H9 (cell line): ENCODE data around the gene PUM2. TPM values are rescaled to one million over a fixed set of nuclear protein-coding genes. Genes with fewer than 3 reads are reported as not detected.

Source experiments
- DNase-seq: peaks from one replicate; pipeline ENCODE4 v3.0.0-alpha.2; 2017
- H2AFZ ChIP-seq: one replicate; pipeline ENCODE4 v1.6.1; 2013; ENCODE audit warnings: mild to moderate bottlenecking, low read length, control low read depth, moderate library complexity
- H2AK5ac ChIP-seq: 2 replicates; pipeline ENCODE4 v1.6.1; 2013; ENCODE audit warnings: low read length, control low read depth, mixed read lengths; ENCODE audit not compliant: insufficient read length
- H2BK120ac ChIP-seq: one replicate; pipeline ENCODE4 v1.6.1; 2013; ENCODE audit warnings: low read depth, mild to moderate bottlenecking, low read length, control low read depth, inconsistent platforms; ENCODE audit not compliant: poor library complexity, severe bottlenecking
- H2BK12ac ChIP-seq: 2 replicates; pipeline ENCODE4 v1.6.1; 2013; ENCODE audit warnings: low read length, control low read depth, mixed read lengths, low read depth; ENCODE audit not compliant: insufficient read length
- H2BK15ac ChIP-seq: 2 replicates; pipeline ENCODE4 v1.6.1; 2013; ENCODE audit warnings: low read depth, low read length, control low read depth
- H2BK20ac ChIP-seq: one replicate; pipeline ENCODE4 v1.6.1; 2013; ENCODE audit warnings: low read depth, mild to moderate bottlenecking, low read length, control low read depth, inconsistent platforms; ENCODE audit not compliant: poor library complexity, severe bottlenecking
- H2BK5ac ChIP-seq: 2 replicates; pipeline ENCODE4 v1.6.1; 2013; ENCODE audit warnings: low read length, control low read depth, mixed read lengths; ENCODE audit not compliant: insufficient read length
- H3K14ac ChIP-seq: 2 replicates; pipeline ENCODE4 v1.6.1; 2013; ENCODE audit warnings: low read length, control low read depth; ENCODE audit not compliant: insufficient read depth
- H3K18ac ChIP-seq: 2 replicates; pipeline ENCODE4 v1.6.1; 2013; ENCODE audit warnings: low read depth, mild to moderate bottlenecking, mixed read lengths, low read length, control low read depth; ENCODE audit not compliant: insufficient read length
- H3K23ac ChIP-seq: 2 replicates; pipeline ENCODE4 v1.6.1; 2013; ENCODE audit warnings: low read length, control low read depth, mixed read lengths, low read depth; ENCODE audit not compliant: insufficient read length
- H3K23me2 ChIP-seq: 2 replicates; pipeline ENCODE4 v1.6.1; 2013; ENCODE audit warnings: low read depth, mild to moderate bottlenecking, mixed read lengths, low read length, control low read depth; ENCODE audit not compliant: insufficient read length, poor library complexity, severe bottlenecking
- H3K27ac ChIP-seq: 2 replicates; pipeline ENCODE4 v1.5.1; 2013; ENCODE audit warnings: low read length, control low read depth, mixed read lengths, low read depth; ENCODE audit not compliant: insufficient read length
- H3K27me3 ChIP-seq: 2 replicates; pipeline ENCODE4 v1.6.1; 2013; ENCODE audit warnings: low read length, control low read depth, inconsistent platforms; ENCODE audit not compliant: insufficient read depth
- H3K4ac ChIP-seq: 2 replicates; pipeline ENCODE4 v1.6.1; 2013; ENCODE audit warnings: low read depth, mild to moderate bottlenecking, control low read depth, inconsistent platforms, low read length, moderate library complexity
- H3K4me1 ChIP-seq: 2 replicates; pipeline ENCODE4 v1.6.1; 2013; ENCODE audit warnings: low read length, control low read depth, inconsistent platforms; ENCODE audit not compliant: insufficient read depth
- H3K4me2 ChIP-seq: 2 replicates; pipeline ENCODE4 v1.6.1; 2013; ENCODE audit warnings: low read length, control low read depth, mixed read lengths; ENCODE audit not compliant: insufficient read length, insufficient read depth
- H3K56ac ChIP-seq: 2 replicates; pipeline ENCODE4 v1.6.1; 2013; ENCODE audit warnings: low read depth, mild to moderate bottlenecking, mixed read lengths, low read length, control low read depth; ENCODE audit not compliant: insufficient read length
- H3K79me1 ChIP-seq: 2 replicates; pipeline ENCODE4 v1.6.1; 2013; ENCODE audit warnings: low read depth, mild to moderate bottlenecking, moderate library complexity, low read length, control low read depth, inconsistent platforms; ENCODE audit not compliant: insufficient read depth, poor library complexity, severe bottlenecking
- H3K79me2 ChIP-seq: 2 replicates; pipeline ENCODE4 v1.6.1; 2013; ENCODE audit warnings: low read length, control low read depth, inconsistent platforms; ENCODE audit not compliant: insufficient read depth
- H3K9ac ChIP-seq: 2 replicates; pipeline ENCODE4 v1.6.1; 2013; ENCODE audit warnings: low read length, control low read depth, mixed read lengths; ENCODE audit not compliant: insufficient read length; ENCODE audit errors: extremely low read depth
- H3K9me3 ChIP-seq: one replicate; pipeline ENCODE4 v1.6.1; 2013; ENCODE audit warnings: low read depth, low read length, inconsistent platforms; ENCODE audit not compliant: control insufficient read depth
- H3T11ph ChIP-seq: one replicate; pipeline ENCODE4 v1.6.1; 2013; ENCODE audit warnings: mild to moderate bottlenecking, low read length, control low read depth, inconsistent platforms
- H4K20me1 ChIP-seq: one replicate; pipeline ENCODE4 v1.6.1; 2013; ENCODE audit not compliant: control insufficient read depth, insufficient read length, insufficient read depth
- H4K5ac ChIP-seq: 2 replicates; pipeline ENCODE4 v1.6.1; 2013; ENCODE audit warnings: low read depth, mild to moderate bottlenecking, mixed read lengths, low read length, control low read depth; ENCODE audit not compliant: insufficient read length
- H4K8ac ChIP-seq: replicated peaks from 2 replicates; pipeline ENCODE4 v1.6.1; 2013; ENCODE audit warnings: low read length, control low read depth, mixed read lengths, low read depth; ENCODE audit not compliant: insufficient read length
- H4K91ac ChIP-seq: 2 replicates; pipeline ENCODE4 v1.6.1; 2013; ENCODE audit warnings: low read depth, mild to moderate bottlenecking, moderate library complexity, mixed read lengths, low read length, control low read depth; ENCODE audit not compliant: insufficient read length
- H3K27ac Mint-ChIP-seq, 3 experiments: 2 replicates in 2 of 3; 3 replicates in 1 of 3; pipeline ENCODE4 v1.8.0; 2020 to 2021; ENCODE audit warnings: mixed read lengths in 3 of 3, mild to moderate bottlenecking in 1 of 3, moderate library complexity in 1 of 3
- H3K27me3 Mint-ChIP-seq: 2 replicates; pipeline ENCODE4 v1.8.0; 2021; ENCODE audit warnings: low read depth, mild to moderate bottlenecking, moderate library complexity, mixed read lengths
- H3K36me3 Mint-ChIP-seq, 3 experiments: 2 replicates in 2 of 3; 3 replicates in 1 of 3; pipeline ENCODE4 v1.8.0; 2020 to 2021; ENCODE audit warnings: low read depth in 3 of 3, mixed read lengths in 3 of 3; ENCODE audit not compliant: insufficient read depth in 1 of 3
- H3K4me1 Mint-ChIP-seq, 2 experiments: 2 replicates each; pipeline ENCODE4 v1.8.0; 2020; ENCODE audit warnings: mixed read lengths in 2 of 2
- H3K4me3 Mint-ChIP-seq, 2 experiments: 2 replicates in 1 of 2; 3 replicates in 1 of 2; pipeline ENCODE4 v1.8.0; 2020 to 2021; ENCODE audit warnings: mild to moderate bottlenecking in 2 of 2, mixed read lengths in 2 of 2, moderate library complexity in 1 of 2
- H3K9me3 Mint-ChIP-seq, 2 experiments: 2 replicates in 1 of 2; 3 replicates in 1 of 2; pipeline ENCODE4 v1.8.0; 2020; ENCODE audit warnings: mild to moderate bottlenecking in 2 of 2, mixed read lengths in 2 of 2, moderate library complexity in 1 of 2
- CTCF ChIP-seq: fragments of 200-600 bp; sonication (generic); conservative IDR thresholded peaks from 3 replicates; pipeline ENCODE4 v1.8.0; 2021; ENCODE audit warnings: antibody characterized with exemption, mild to moderate bottlenecking
- WGBS: extraction: QIAGEN DNeasy Blood & Tissue Kit; methylation state at CpG from one replicate; pipeline ENCODE4 v1.1.7; 2013; ENCODE audit warnings: missing lambda C conversion rate, low lambda C conversion rate, mixed read lengths; ENCODE audit not compliant: insufficient read length; ENCODE audit errors: extremely low coverage; 5-methylcytosine and 5-hydroxymethylcytosine counted together
- total RNA-seq: library from RNA; stranded (reverse); gene quantifications from 2 replicates; pipeline ENCODE4 v1.2.1, GENCODE V29; 2021

The PUM2 gene
- total RNA-seq, 1 experiment from 2014 or later: 96.6 TPM

- no peak overlapping the region for H4K8ac ChIP-seq
- H3K18ac ChIP-seq: no peak overlapping the region
- H2BK5ac ChIP-seq: no peak overlapping the region
- no peaks in the 10 kb centered on the region for H3K23me2 ChIP-seq
- H3K27ac Mint-ChIP-seq: no peak overlapping the region
- H3K4me1 Mint-ChIP-seq: peaks cover 0 to 2% of the 10 kb centered on the region in 2 experiments; a peak in 1 of 4 replicates
- TF ChIP-seq CTCF: no peak
- no peak overlapping the region for H2BK20ac ChIP-seq
- H4K5ac ChIP-seq: no peak overlapping the region
- WGBS: no CpG with 5 or more reads among the region's 7 CpGs
- no peak overlapping the region for H3K56ac ChIP-seq
- H3K27me3 ChIP-seq: peaks cover 2% of the 10 kb centered on the region; the same call in 1 of the 2 replicates
- no peaks in the 10 kb centered on the region for H3K79me2 ChIP-seq
- DNase-seq: no peak
- H2BK12ac ChIP-seq: no peak overlapping the region
- no peaks in the 10 kb centered on the region for H4K20me1 ChIP-seq
- no peak overlapping the region for H3K23ac ChIP-seq
- no peak overlapping the region for H3K4me2 ChIP-seq
- H2BK15ac ChIP-seq: no peak overlapping the region
- no peak overlapping the region for H3K27ac ChIP-seq
- H4K91ac ChIP-seq: no peak overlapping the region
- H3K4me1 ChIP-seq: no peaks in the 10 kb centered on the region
- H2AFZ ChIP-seq: no peak overlapping the region
- H3K9me3 ChIP-seq: peaks cover 3% of the 10 kb centered on the region
- H3K27me3 Mint-ChIP-seq: peaks cover 17% of the 10 kb centered on the region; the same call in 1 of the 2 replicates
- H3K9ac ChIP-seq: no peak overlapping the region
- no peaks in the 10 kb centered on the region for H3K79me1 ChIP-seq
- H3K4ac ChIP-seq: no peak overlapping the region
- no peak overlapping the region for H2AK5ac ChIP-seq
- H3K4me3 Mint-ChIP-seq: no peak overlapping the region
- H3K9me3 Mint-ChIP-seq: peaks cover 12 to 18% of the 10 kb centered on the region in 2 experiments
- peaks cover 0 to 5% (median 0%) of the 10 kb centered on the region in 3 experiments; a peak in 2 of 7 replicates for H3K36me3 Mint-ChIP-seq
- no peak overlapping the region for H3K14ac ChIP-seq
- no peak overlapping the region for H3T11ph ChIP-seq
- H2BK120ac ChIP-seq: no peak overlapping the region
These were observed 14.7 kb upstream of the PUM2 start for GRCh38 chr2:20365249-20365817.
